Stimulated activated CD8-positive, alpha-beta memory T cell treated with anti-CD3 and anti-CD28 coated beads, Interleukin-15, amount 100 ng/mL, for 4 hours (primary cell): Measurements from ENCODE around the gene PRSS1.
"Not testable (repeated sequence)": the region's sequence is repeated elsewhere in the genome, so short reads cannot be mapped to it uniquely, and the experiment has no call there.

Experiments used
- DNase-seq, 2 donors: peaks; one replicate each; pipeline ENCODE4 v3.0.0-alpha.2; 2020; ENCODE audit warnings: low read depth in 2 of 2

Gene PRSS1

DNA sequence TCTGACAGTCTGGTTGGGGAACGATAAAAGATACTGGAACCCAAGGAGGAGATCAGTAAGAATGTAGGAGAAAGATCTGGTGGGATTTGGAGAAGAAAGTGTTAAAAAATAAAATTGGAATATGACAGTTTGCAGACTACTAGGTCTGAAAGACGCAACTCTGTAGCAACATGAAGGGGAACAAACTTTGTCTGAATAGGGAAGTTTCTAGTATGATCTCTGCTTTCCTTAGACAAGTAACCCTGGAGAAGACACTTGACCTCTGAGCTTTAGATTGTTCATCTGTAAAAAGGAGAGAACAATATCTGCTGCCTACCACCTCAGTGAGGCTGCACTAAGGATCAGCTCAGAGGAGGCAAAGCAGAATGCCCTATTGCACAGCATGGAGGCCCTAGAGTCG lies 3.0 kb upstream of the PRSS1 start:
- DNase-seq, result no peak

GRCh38 chr7:142748410-142748809 lies 862 bp upstream of the PRSS1 start:
- not testable (repeated sequence) for DNase-seq

GRCh38 chr7:142750321-142750938 lies 1.2 kb downstream of the PRSS1 start:
- DNase-seq, result no peak

GRCh38 chr7:142751526-142752175 lies 2.4 kb downstream of the PRSS1 start:
- not testable (repeated sequence) for DNase-seq

DNA sequence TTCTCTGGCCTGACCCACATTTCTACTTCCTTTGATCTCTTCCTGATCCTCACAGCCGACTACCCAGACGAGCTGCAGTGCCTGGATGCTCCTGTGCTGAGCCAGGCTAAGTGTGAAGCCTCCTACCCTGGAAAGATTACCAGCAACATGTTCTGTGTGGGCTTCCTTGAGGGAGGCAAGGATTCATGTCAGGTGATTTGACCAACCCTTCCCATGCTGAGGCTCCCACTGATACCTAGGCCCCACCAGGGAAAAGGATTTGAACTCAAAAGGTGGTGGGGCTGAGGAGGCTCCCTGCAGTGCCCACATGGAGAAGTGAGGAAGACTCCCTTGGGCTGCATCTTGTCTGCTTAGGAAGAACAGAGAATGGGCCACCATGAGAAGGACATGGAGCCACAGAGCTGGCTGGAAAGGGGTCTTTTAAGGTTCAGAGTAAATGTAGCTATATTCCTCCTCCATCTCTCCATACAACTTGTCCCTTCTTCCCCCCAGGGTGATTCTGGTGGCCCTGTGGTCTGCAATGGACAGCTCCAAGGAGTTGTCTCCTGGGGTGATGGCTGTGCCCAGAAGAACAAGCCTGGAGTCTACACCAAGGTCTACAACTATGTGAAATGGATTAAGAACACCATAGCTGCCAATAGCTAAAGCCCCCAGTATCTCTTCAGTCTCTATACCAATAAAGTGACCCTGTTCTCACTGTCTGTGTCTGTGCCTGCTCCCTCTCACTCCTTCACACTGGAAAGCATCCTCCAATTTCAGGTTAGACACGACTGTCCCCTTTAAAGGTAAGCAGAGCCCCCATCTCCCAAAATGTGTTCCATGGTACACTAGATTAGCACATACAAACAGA lies 3.3 kb downstream of the PRSS1 start:
- DNase-seq, result no peak

GRCh38 chr7:142753366-142753765 lies 4.1 kb downstream of the PRSS1 start:
- DNase-seq, result no peak

DNA sequence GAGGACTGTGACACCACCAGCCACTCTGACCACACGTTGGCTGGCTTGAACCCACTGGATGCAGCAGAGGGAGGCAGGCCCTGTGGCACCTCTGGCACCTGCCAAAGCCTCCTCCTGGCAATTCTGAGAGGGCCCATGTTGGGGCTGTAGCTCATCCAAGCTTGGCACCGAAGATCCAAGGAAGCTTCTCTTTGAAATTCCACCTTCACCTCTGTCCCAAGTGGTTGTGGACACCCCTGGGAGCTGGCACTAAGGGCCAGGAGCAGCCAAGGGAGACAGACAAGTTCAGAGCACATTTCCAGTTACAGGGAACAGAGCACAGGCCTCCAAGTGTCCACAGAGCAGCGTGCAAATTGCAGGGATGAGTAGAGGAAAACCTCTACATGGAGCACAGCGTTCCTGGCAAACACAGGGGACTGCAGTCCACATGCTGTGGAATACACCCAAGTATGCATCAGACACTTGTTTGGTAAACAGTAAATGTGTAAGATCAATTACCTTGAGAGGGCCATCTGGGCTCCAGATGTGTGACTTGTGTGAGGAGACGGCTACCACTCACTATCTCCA lies 4.7 kb downstream of the PRSS1 start:
- not testable (repeated sequence) for DNase-seq

GRCh38 chr7:142754681-142755575 lies 5.7 kb downstream of the PRSS1 start:
- no peak for DNase-seq

DNA sequence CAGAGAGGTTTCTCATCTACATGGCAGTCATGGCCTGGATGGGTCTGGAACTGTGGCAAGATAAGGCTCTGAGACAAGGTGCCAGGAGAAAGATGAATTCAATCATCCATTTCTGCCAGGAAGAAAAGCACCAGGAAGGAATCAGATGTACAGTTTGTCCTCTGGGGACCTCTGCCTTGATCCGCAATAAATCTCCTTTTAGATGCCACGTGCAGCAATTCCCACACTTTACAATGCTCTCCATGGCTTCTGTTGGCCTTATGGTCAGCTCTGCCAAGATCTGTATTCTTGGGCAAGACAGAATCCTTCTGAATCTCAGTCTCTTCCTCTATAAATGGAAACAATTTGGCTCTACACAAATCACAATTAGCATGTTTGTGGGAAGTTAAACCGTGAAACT lies 9.0 kb downstream of the PRSS1 start:
- DNase-seq, result not testable (repeated sequence)

DNA sequence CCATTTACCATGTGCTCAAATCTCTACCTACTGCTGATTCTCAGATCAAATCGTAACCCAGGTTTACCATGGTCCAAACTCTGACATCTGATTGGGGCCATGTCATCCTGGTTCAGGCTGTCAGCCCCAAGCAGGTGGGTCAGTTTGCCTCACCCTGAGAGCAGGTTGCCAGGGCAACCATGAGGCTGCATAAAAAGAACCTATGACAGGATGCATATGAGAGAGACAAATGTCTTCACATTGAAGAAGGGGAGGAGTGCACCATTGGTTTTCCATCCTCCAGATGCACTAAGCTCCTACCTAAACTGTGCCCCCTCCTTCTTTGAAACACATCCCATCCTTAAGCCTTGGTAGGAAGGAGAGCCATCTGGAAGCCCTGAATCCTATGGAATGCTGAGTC lies 10.2 kb downstream of the PRSS1 start:
- DNase-seq, result no peak

DNA sequence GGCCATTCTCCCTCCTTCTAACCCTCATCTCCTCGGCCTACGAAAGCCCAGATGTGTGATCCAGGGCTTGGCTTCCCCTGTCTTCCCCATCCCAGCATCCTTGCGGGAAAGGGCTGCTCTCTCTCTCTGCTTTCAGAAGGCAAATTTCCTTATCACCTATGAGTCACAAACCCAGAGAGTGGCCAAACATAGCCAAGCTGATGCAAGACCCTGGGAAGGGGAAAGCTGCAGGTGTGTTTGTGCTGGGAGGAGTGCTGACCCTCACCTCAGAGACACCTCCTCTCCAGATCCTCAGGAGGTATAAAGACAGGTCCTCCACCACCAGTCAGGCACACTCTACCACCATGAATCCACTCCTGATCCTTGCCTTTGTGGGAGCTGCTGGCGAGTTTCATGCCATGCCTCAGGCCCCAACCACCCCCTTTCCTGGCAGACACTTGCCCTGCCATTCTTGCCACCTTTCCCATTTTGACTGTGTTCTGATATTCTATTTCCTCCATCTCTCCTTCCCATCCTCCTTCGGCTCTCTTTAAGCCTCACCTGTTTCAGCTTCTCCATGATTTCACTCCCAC lies 10.9 kb downstream of the PRSS1 start:
- DNase-seq, result no peak

GRCh38 chr7:142761606-142762005 lies 12.3 kb downstream of the PRSS1 start:
- DNase-seq, result not testable (repeated sequence)

DNA sequence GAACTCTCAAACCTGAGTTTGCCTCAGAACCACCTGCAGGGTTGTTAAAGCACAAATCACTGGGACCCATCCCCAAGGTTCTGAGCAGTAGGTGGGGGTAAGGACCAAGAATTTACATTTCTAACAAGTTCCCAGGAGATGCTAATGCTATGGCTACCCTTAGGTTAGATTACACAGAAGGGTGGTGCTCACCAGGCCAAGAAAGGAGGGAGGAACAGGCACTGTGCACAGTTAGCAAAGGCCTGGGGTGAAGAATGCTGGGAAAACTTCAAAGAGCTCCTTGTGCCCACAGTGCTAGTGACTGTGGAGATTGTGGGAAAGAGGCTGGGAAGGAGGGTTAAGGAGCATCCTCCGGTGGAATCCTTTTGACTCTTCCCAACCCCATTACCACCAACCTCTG lies 12.8 kb downstream of the PRSS1 start:
- DNase-seq, result no peak

GRCh38 chr7:142767451-142767850 lies 18.2 kb downstream of the PRSS1 start:
- no peak for DNase-seq

DNA sequence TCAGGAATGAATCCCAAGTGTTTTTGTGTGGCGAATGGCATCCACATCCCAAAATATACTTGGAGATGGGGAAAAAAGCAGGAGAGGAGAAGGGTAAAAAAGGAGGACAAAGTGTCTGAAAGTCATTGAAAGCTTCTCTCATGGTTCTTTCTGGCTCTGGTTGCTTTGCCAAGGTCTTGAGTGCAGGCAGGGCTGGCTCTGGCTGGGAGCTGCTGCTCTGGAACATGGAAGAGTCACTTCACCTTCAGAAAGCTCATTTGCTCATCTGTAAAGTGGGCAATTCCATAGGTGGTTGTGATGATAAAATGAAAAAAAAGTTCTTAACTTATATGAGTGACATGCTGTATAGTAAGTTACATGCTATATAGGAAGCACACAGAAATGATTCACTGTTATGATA lies 18.6 kb downstream of the PRSS1 start:
- DNase-seq, result no peak

DNA sequence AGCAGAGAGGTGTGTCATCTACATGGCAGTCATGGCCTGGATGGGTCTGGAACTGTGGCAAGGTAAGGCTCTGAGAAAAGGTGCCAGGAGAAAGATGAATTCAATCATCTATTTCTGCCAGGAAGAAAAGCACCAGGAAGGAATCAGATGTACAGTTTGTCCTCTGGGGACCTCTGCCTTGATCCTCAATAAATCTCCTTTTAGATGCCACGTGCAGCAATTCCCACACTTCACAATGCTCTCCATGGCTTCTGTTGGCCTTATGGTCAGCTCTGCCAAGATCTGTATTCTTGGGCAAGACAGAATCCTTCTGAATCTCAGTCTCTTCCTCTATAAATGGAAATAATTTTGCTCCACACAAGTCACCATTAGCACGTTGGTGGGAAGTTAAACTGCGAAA lies 19.6 kb downstream of the PRSS1 start:
- DNase-seq, result not testable (repeated sequence)

DNA sequence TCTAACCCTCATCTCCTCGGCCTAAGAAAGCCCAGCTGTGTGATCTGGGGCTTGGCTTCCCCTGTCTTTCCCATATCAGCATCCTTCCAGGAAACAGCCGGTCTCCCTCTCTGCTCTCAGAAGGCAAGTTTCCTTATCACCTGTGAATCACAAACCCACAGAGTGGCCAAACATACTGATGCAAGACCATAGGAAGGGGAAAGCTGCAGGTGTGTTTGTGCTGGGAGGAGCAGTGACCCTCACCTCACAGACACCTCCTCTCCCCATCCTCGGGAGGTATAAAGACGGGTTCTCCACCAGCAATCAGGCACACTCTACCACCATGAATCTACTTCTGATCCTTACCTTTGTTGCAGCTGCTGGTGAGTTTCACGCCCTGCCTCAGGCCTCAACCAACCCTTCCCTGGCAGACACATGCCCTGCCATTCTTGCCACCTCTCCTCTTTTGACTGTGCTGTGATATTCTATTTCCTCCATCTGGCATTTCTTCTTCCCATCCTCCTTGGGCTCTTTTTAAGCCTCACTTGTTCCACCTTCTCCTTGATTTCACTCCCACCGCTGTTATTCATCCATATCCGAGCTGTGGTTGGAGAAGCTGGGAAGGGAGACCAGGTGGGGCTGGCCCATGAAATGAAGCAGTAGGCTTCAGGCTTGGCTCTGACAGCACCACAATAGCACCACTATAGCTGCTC lies 21.5 kb downstream of the PRSS1 start, which contains the start of gene PRSS2:
Gene PRSS2, plus strand, starts transcription at position 310 of the 692 bp plus-strand sequence. Its CDS starts 13 bp downstream, at position 323.
- no peak for DNase-seq

DNA sequence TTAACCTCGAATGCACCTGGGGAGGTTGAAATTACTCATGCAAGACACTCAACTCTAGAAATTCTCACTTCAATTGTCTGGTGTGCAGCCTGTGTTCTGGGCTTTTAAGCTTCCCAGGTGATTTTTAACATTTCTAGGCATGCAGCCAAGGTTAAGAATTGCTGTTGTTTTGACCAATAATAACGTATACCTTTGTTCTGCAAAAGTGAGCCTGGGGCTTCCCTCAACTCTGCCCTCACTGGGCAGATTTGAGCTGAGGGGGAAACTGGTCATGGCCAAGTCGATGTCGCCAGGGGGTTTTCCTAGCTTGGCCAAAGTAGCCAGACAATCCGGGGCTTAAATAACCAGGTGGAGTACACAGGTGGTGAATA lies 22.1 kb downstream of the PRSS1 start:
- DNase-seq, result no peak

DNA sequence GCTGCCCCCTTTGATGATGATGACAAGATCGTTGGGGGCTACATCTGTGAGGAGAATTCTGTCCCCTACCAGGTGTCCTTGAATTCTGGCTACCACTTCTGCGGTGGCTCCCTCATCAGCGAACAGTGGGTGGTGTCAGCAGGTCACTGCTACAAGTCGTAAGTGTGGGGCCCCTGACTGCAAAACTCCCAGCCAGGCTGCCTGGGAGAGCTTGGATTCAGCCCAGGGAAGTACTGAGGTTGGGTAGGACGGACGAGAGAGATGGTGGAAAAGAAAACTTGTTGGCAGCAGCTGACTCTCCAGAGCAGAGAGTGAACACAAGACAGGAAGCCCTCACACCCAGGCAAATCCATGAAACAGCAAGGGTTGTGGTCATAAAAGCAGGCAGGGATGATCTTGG lies 22.8 kb downstream of the PRSS1 start:
- DNase-seq, result no peak

DNA sequence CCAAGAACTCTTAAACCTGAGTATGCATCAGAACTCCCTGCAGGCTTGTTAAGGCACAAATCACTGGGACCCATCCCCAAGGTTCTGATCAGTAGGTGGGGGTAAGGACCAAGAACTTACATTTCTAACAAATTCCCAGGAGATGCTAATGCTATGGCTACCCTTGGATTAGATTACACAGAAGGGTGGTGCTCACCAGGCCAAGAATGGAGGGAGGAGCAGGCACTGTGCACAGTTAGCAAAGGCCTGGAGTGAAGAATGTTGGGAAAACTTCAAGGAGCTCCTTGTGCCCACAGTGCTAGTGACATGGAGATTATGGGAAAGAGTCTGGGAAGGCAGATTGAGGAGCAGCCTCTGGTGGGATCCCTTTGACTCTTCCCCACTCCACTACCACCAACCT lies 23.4 kb downstream of the PRSS1 start:
- DNase-seq, result no peak
